Neutrophil (primary cell): ENCODE measurements around the gene PAPOLA.

Experiments used
- H3K27ac ChIP-seq: fragments of 200-600 bp; sonication (generic); 2 replicates; pipeline ENCODE4 v1.5.1; 2016; ENCODE audit warnings: mild to moderate bottlenecking, moderate library complexity
- H3K27me3 ChIP-seq: fragments of 200-600 bp; sonication (generic); 2 replicates; pipeline ENCODE4 v1.6.0; 2016; ENCODE audit warnings: mild to moderate bottlenecking
- H3K36me3 ChIP-seq: fragments of 200-600 bp; sonication (generic); 2 replicates; pipeline ENCODE4 v1.5.1; 2017
- H3K4me1 ChIP-seq, 2 experiments: fragments of 200-600 bp in 1 of 2; sonication (generic) in 1 of 2; 1 replicate in 1 of 2; 2 replicates in 1 of 2; pipeline versions ENCODE4 v1.5.1 to v1.6.1; 2013 to 2016; ENCODE audit warnings: low read depth in 1 of 2, low read length in 1 of 2, mild to moderate bottlenecking in 1 of 2, moderate library complexity in 1 of 2; ENCODE audit not compliant: control insufficient read depth in 1 of 2, insufficient read depth in 1 of 2
- H3K4me3 ChIP-seq, 2 experiments: fragments of 200-600 bp in 1 of 2; sonication (generic) in 1 of 2; 1 replicate in 1 of 2; 2 replicates in 1 of 2; pipeline ENCODE4 v1.5.1; 2013 to 2016; ENCODE audit warnings: low read depth in 1 of 2, low read length in 1 of 2, mild to moderate bottlenecking in 1 of 2, moderate library complexity in 1 of 2
- H3K9me3 ChIP-seq: fragments of 200-600 bp; sonication (generic); 2 replicates; pipeline ENCODE4 v1.5.1; 2016
- TF ChIP-seq, protein P1 (sequence below): fragments of 200-600 bp; sonication (generic); IDR thresholded peaks from 2 replicates; pipeline ENCODE4 v1.5.1; 2016; ENCODE audit warnings: antibody characterized with exemption

Gene PAPOLA

DNA sequence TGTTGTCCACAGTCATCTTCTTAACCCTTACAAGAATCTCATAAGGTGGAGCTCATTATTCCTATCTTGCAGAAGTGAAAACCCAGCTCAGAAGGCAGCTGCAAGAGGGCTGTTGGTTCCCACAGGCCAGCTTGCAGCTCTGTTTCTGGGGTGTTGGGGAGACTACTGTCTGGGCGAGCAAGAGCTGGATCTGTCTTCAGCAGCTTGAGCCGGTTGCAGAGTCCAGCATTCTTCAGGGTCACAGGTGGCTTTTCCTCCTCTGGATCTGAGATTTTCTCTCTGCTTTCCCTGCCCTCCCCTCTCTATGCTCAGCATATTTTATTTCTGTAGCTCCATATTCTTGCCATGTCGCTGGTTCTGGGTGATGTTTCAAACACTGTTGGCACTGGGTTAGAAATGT lies 87.4 kb downstream of the PAPOLA start:
- H3K27ac ChIP-seq, result no peak overlapping the region
- no peaks in the 10 kb centered on the region for H3K9me3 ChIP-seq
- peaks cover 100% of the 10 kb centered on the region for H3K27me3 ChIP-seq
- TF ChIP-seq, protein P1, sequence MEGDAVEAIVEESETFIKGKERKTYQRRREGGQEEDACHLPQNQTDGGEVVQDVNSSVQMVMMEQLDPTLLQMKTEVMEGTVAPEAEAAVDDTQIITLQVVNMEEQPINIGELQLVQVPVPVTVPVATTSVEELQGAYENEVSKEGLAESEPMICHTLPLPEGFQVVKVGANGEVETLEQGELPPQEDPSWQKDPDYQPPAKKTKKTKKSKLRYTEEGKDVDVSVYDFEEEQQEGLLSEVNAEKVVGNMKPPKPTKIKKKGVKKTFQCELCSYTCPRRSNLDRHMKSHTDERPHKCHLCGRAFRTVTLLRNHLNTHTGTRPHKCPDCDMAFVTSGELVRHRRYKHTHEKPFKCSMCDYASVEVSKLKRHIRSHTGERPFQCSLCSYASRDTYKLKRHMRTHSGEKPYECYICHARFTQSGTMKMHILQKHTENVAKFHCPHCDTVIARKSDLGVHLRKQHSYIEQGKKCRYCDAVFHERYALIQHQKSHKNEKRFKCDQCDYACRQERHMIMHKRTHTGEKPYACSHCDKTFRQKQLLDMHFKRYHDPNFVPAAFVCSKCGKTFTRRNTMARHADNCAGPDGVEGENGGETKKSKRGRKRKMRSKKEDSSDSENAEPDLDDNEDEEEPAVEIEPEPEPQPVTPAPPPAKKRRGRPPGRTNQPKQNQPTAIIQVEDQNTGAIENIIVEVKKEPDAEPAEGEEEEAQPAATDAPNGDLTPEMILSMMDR, result no peak
- H3K4me1 ChIP-seq, result peaks cover 4 to 5% of the 10 kb centered on the region in 2 experiments
- H3K4me3 ChIP-seq, result no peak overlapping the region
- no peaks in the 10 kb centered on the region for H3K36me3 ChIP-seq

DNA sequence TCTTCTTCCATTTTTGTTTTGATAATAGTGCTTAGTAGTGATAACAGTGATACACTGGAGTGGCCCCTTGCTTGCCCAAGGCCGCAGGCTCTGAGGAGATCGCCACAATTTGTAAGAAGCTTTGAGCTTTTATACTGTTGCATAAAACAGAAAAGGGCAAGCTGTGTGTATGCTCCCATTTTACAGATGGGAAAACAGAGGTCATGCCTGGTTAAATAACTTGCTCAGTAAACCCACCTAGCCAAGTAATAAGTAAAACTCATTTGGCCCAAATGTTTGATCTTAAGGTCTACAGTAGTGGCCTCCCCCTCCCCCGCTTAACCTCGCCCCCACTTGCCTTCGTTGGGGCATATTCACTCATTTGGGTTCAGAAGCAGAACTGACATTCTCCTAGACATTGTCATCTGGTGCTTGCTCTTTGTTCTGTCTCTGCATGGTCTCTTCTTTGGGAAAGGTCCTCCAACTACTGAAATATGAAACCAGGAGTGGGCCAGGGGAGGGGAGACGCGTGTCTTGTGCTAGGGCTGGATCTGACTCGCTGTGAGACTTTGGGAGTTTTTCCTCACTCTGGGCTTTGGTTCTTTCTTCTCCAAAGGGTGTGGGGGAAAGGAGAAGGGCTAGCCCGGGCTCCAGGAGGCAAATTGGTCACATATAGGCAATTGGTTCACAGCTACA lies 88.1 kb downstream of the PAPOLA start:
- TF ChIP-seq, protein P1, result no peak
- no peak overlapping the region for H3K27ac ChIP-seq
- H3K36me3 ChIP-seq, result no peaks in the 10 kb centered on the region
- H3K27me3 ChIP-seq, result peaks cover 100% of the 10 kb centered on the region
- H3K4me3 ChIP-seq, result no peak overlapping the region
- H3K9me3 ChIP-seq, result no peaks in the 10 kb centered on the region
- peaks cover 4 to 5% of the 10 kb centered on the region in 2 experiments for H3K4me1 ChIP-seq

DNA sequence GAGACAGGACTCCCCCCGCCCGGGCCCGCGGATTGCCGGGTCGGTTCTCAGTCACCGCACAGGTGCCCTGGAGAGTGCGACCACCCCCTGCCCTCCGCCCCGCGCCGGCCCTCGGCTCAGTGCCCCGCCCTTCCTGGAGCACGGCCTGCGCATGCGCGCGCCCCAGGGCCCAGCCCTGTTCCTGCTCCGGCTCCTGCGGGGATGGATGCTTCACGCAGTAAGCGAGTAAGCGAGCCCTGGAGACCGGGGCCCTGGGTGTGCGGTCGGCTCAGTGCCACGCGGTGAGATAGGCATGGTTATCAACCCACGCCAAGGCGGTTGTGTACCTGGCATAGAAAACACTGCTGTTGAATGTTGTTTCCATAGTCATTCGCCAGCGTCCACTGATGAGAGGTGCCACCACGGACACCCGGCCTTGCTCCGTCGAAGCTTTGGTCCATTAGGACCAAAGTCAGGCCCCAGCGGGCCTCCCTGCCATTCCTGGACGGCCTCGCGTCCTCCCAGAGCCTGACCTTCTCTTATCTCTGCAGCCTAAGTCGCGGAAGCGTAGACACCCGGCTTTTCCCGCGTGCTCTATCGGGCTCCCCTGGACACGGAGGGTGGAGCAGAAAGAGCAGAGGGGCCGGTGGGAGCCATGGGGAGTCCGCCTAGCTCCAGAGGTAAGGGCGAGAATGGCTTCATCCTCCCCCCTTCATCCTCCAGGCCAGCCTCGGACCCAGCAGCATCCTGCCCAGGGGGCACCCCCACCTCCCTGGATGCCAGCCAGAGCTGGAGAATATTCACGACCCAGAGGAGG lies 90.6 kb downstream of the PAPOLA start:
- H3K27me3 ChIP-seq, result peaks cover 76% of the 10 kb centered on the region
- TF ChIP-seq, protein P1, result no peak
- H3K4me3 ChIP-seq, result peak overlapping the region in 1 of 2 experiments; percentile 3
- no peak overlapping the region for H3K27ac ChIP-seq
- H3K36me3 ChIP-seq, result no peaks in the 10 kb centered on the region
- no peaks in the 10 kb centered on the region for H3K9me3 ChIP-seq
- H3K4me1 ChIP-seq, result peaks cover 4 to 5% of the 10 kb centered on the region in 2 experiments

GRCh38 chr14:96594961-96595360 lies 92.8 kb downstream of the PAPOLA start:
- peaks cover 4 to 5% of the 10 kb centered on the region in 2 experiments for H3K4me1 ChIP-seq
- no peaks in the 10 kb centered on the region for H3K9me3 ChIP-seq
- H3K4me3 ChIP-seq, result no peak overlapping the region
- H3K36me3 ChIP-seq, result no peaks in the 10 kb centered on the region
- H3K27me3 ChIP-seq, result peaks cover 54% of the 10 kb centered on the region
- TF ChIP-seq, protein P1, result no peak
- no peak overlapping the region for H3K27ac ChIP-seq

DNA sequence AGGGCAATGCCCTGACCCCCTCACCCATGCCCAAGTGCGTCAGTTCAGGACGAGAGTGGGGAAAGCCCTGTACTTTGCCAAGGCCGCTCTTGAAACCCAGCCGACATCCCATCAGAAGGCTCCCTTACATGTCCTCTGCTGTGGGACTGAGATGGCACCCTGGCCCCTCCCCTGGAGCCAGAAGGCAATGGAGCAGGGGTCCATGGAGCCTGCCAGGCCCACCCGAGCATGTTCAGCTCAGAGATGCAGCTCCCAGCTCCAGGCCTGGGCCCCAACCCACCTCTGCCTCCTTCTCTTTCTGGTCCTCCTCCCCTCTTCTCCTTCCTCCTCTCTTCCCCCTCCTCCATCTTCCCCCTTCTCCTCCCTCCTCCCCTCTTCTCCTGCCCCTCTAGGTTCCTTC lies 95.5 kb downstream of the PAPOLA start:
- Histone ChIP-seq H3K4me3 (no peak overlapping the region), H3K36me3 (no peaks in the 10 kb centered on the region), H3K9me3 (no peaks in the 10 kb centered on the region), H3K27me3 (peaks cover 29% of the 10 kb centered on the region), H3K27ac (no peak overlapping the region), H3K4me1 (peaks cover under 1 to 2% of the 10 kb centered on the region in 2 experiments)
- TF ChIP-seq, protein P1, result no peak
